Osteoblast (primary cell): ENCODE data around the gene DNAJB2. TPM values are rescaled to one million over a fixed set of nuclear protein-coding genes. Genes with fewer than 3 reads are reported as not detected.
"Not testable (repeated sequence)": the region's sequence is repeated elsewhere in the genome, so short reads cannot be mapped to it uniquely, and the experiment has no call there.

Experiments
- DNase-seq: peaks from one replicate; pipeline ENCODE4 v3.0.0; 2011; ENCODE audit warnings: low spot score, mixed read lengths; ENCODE audit not compliant: insufficient read length; ENCODE audit errors: missing footprints
- H2AFZ ChIP-seq: 2 replicates; pipeline ENCODE4 v1.6.0; 2011; ENCODE audit warnings: mild to moderate bottlenecking, low read length
- H3K27ac ChIP-seq: 2 replicates; pipeline ENCODE4 v1.5.1; 2011; ENCODE audit warnings: mild to moderate bottlenecking, low read depth, low read length, moderate library complexity
- H3K27me3 ChIP-seq: 2 replicates; pipeline ENCODE4 v1.6.0; 2012; ENCODE audit warnings: mild to moderate bottlenecking, control low read depth, inconsistent platforms, low read length, moderate library complexity; ENCODE audit not compliant: insufficient read depth
- H3K36me3 ChIP-seq: 2 replicates; pipeline ENCODE4 v1.5.1; 2011; ENCODE audit warnings: mild to moderate bottlenecking, low read length, control low read depth, moderate library complexity; ENCODE audit not compliant: insufficient read depth
- H3K4me1 ChIP-seq: 2 replicates; pipeline ENCODE4 v1.5.1; 2011; ENCODE audit warnings: mild to moderate bottlenecking, low read length, control low read depth, moderate library complexity; ENCODE audit not compliant: insufficient read depth
- H3K4me2 ChIP-seq: 2 replicates; pipeline ENCODE4 v1.6.0; 2011; ENCODE audit warnings: mild to moderate bottlenecking, low read length; ENCODE audit not compliant: insufficient read depth
- H3K4me3 ChIP-seq: fragments of 200-600 bp; sonication (generic); 3 replicates; pipeline ENCODE4 v1.5.1; 2012; ENCODE audit warnings: mild to moderate bottlenecking, low read length, inconsistent platforms; ENCODE audit not compliant: insufficient read depth
- H3K79me2 ChIP-seq: 2 replicates; pipeline ENCODE4 v1.6.0; 2012; ENCODE audit warnings: mild to moderate bottlenecking, low read length, control low read depth, inconsistent platforms; ENCODE audit not compliant: insufficient read depth
- H3K9me3 ChIP-seq: 2 replicates; pipeline ENCODE4 v1.5.1; 2011; ENCODE audit warnings: low read depth, low read length, control low read depth
- H4K20me1 ChIP-seq: 2 replicates; pipeline ENCODE4 v1.6.0; 2012; ENCODE audit warnings: mild to moderate bottlenecking, low read length, control low read depth; ENCODE audit not compliant: insufficient read depth
- CTCF ChIP-seq: IDR thresholded peaks from 2 replicates; pipeline ENCODE4 v1.5.1; 2011; ENCODE audit warnings: mild to moderate bottlenecking, low read depth, low read length, moderate library complexity; ENCODE audit errors: extremely low read depth
- total RNA-seq: library from RNA; depleted of rRNA; stranded (reverse); fragments of >200 nt; gene quantifications from 2 replicates; pipeline ENCODE4 v1.2.3, GENCODE V29; 2012

DNAJB2 gene
- total RNA-seq, 1 donor: 41.3 TPM

- H4K20me1 ChIP-seq: no peaks in the 10 kb centered on the region
- H3K4me2 ChIP-seq: peak within 1 kb of the TSS; percentile 93
- peaks cover 60% of the 10 kb centered on the region for H3K4me1 ChIP-seq
- peaks cover 10% of the 10 kb centered on the region for H3K36me3 ChIP-seq
- no peaks in the 10 kb centered on the region for H3K27me3 ChIP-seq
- peak within 1 kb of the TSS; percentile 52 for H3K27ac ChIP-seq
- peak; percentile 91 for DNase-seq
- H3K79me2 ChIP-seq: no peaks in the 10 kb centered on the region
- no peaks in the 10 kb centered on the region for H3K9me3 ChIP-seq
- peak within 1 kb of the TSS; percentile 80 for H3K4me3 ChIP-seq
- H2AFZ ChIP-seq: peak within 1 kb of the TSS; percentile 89
- TF ChIP-seq CTCF: no peak
Measured at GRCh38 chr2:219252900-219253752, 26.0 kb upstream of the DNAJB2 start, which contains the start of gene TUBA4B. TSS of gene TUBA4B (plus strand) at chr2:219253243. CDS start at chr2:219253408, 165 bp downstream.

- DNase-seq: peak; percentile 97
- Histone ChIP-seq H4K20me1 (no peaks in the 10 kb centered on the region), H3K79me2 (no peaks in the 10 kb centered on the region), H3K9me3 (no peaks in the 10 kb centered on the region), H3K27ac (peak within 1 kb of the TSS; percentile 52), H3K36me3 (peaks cover 7% of the 10 kb centered on the region), H3K4me1 (peaks cover 56% of the 10 kb centered on the region), H3K4me3 (peak within 1 kb of the TSS; percentile 80), H3K4me2 (peak within 1 kb of the TSS; percentile 93), H2AFZ (peak within 1 kb of the TSS; percentile 89), H3K27me3 (no peaks in the 10 kb centered on the region)
- TF ChIP-seq CTCF: no peak
Measured at GRCh38 chr2:219253753-219254589, 25.2 kb upstream of the DNAJB2 start, which contains the start of gene TUBA4A. TSS of gene TUBA4A (minus strand) at chr2:219253918. CDS start at chr2:219253858, 60 bp downstream.

GRCh38 chr2:219254590-219255201, 24.5 kb upstream of the DNAJB2 start:
- Histone ChIP-seq H3K4me1 (peaks cover 49% of the 10 kb centered on the region), H3K4me3 (peak overlapping the region; percentile 80), H4K20me1 (no peaks in the 10 kb centered on the region), H3K27ac (peak overlapping the region; percentile 33), H3K9me3 (no peaks in the 10 kb centered on the region), H3K27me3 (no peaks in the 10 kb centered on the region), H3K36me3 (peaks cover 7% of the 10 kb centered on the region), H3K79me2 (no peaks in the 10 kb centered on the region), H3K4me2 (peak overlapping the region; percentile 93), H2AFZ (peak overlapping the region; percentile 89)
- DNase-seq: peak; percentile 21
- no peak for TF ChIP-seq CTCF

GRCh38 chr2:219258942-219259341, 20.2 kb upstream of the DNAJB2 start:
- not testable (repeated sequence) for H2AFZ ChIP-seq, H3K27ac ChIP-seq, H3K79me2 ChIP-seq, H3K9me3 ChIP-seq, H3K4me2 ChIP-seq, DNase-seq, H3K36me3 ChIP-seq, H4K20me1 ChIP-seq, H3K4me3 ChIP-seq, H3K27me3 ChIP-seq, H3K4me1 ChIP-seq
